Measurements from ENCODE around the gene TALDO1. TPM values are rescaled to one million over a fixed set of nuclear protein-coding genes. Genes with fewer than 3 reads are reported as not detected.

The TALDO1 gene
- total RNA-seq, 1 donor from 2014 or later: 155 TPM

GRCh38 chr11:786235-787083 is 39.2 kb downstream of the TALDO1 start:
- no peak overlapping the region for H3K4me2 ChIP-seq (ENCODE audit: low read length)
- peaks cover 6% of the 10 kb centered on the region for H3K4me1 Mint-ChIP-seq (ENCODE audit: low read depth, unreplicated experiment)
- no peaks in the 10 kb centered on the region for H3K27me3 Mint-ChIP-seq (ENCODE audit: low read depth, unreplicated experiment)
- no peak overlapping the region for H3K4me3 Mint-ChIP-seq (ENCODE audit: unreplicated experiment)
- no peaks in the 10 kb centered on the region for H3K27me3 ChIP-seq (ENCODE audit: insufficient read depth, low read length)
- DNase-seq (ENCODE audit: low read depth): no peak
- no peaks in the 10 kb centered on the region for H3K36me3 ChIP-seq (ENCODE audit: insufficient read depth, low read length)
- no peak overlapping the region for H3K4me3 ChIP-seq (ENCODE audit: insufficient read depth, low read depth, low read length)
- no peak overlapping the region for H3K27ac Mint-ChIP-seq (ENCODE audit: unreplicated experiment)
- H3K27ac ChIP-seq (ENCODE audit: low read depth, low read length): no peak overlapping the region
- no peaks in the 10 kb centered on the region for H3K36me3 Mint-ChIP-seq (ENCODE audit: low read depth, unreplicated experiment)
- peaks cover 35% of the 10 kb centered on the region for H4K20me1 ChIP-seq (ENCODE audit: insufficient read depth, low read length)
- no peak overlapping the region for H3K9ac ChIP-seq (ENCODE audit: low read length)
- no peaks in the 10 kb centered on the region for H3K9me3 ChIP-seq (ENCODE audit: insufficient read depth, low read depth, low read length)
- H2AFZ ChIP-seq (ENCODE audit: low read depth, low read length): no peak overlapping the region
- H3K9me3 Mint-ChIP-seq (ENCODE audit: unreplicated experiment): no peaks in the 10 kb centered on the region
- H3K79me2 ChIP-seq (ENCODE audit: insufficient read depth, low read length): no peaks in the 10 kb centered on the region
- H3K4me1 ChIP-seq (ENCODE audit: insufficient read depth, low read length): peaks cover 9% of the 10 kb centered on the region
- no peak for FAIRE-seq
- no peak for TF ChIP-seq CTCF (IDR thresholded peaks at IDR 0.05; ENCODE audit: insufficient read depth, low read depth, low read length)
- no peak for TF ChIP-seq EZH2 (IDR thresholded peaks at IDR 0.05; ENCODE audit: insufficient read depth, low read length)

GRCh38 chr11:787084-787675 is 39.9 kb downstream of the TALDO1 start:
- Mint-ChIP-seq H3K4me1 (ENCODE audit: low read depth, unreplicated experiment) (peaks cover 6% of the 10 kb centered on the region), H3K36me3 (ENCODE audit: low read depth, unreplicated experiment) (no peaks in the 10 kb centered on the region), H3K27ac (ENCODE audit: unreplicated experiment) (no peak overlapping the region), H3K4me3 (ENCODE audit: unreplicated experiment) (no peak overlapping the region), H3K9me3 (ENCODE audit: unreplicated experiment) (no peaks in the 10 kb centered on the region), H3K27me3 (ENCODE audit: low read depth, unreplicated experiment) (no peaks in the 10 kb centered on the region)
- H2AFZ ChIP-seq (ENCODE audit: low read depth, low read length): no peak overlapping the region
- H3K4me2 ChIP-seq (ENCODE audit: low read length): no peak overlapping the region
- H3K27me3 ChIP-seq (ENCODE audit: insufficient read depth, low read length): no peaks in the 10 kb centered on the region
- H3K9ac ChIP-seq (ENCODE audit: low read length): no peak overlapping the region
- no peaks in the 10 kb centered on the region for H3K79me2 ChIP-seq (ENCODE audit: insufficient read depth, low read length)
- peaks cover 9% of the 10 kb centered on the region for H3K4me1 ChIP-seq (ENCODE audit: insufficient read depth, low read length)
- FAIRE-seq (no peak), DNase-seq (ENCODE audit: low read depth) (no peak)
- H3K27ac ChIP-seq (ENCODE audit: low read depth, low read length): no peak overlapping the region
- no peaks in the 10 kb centered on the region for H3K9me3 ChIP-seq (ENCODE audit: insufficient read depth, low read depth, low read length)
- H3K36me3 ChIP-seq (ENCODE audit: insufficient read depth, low read length): no peaks in the 10 kb centered on the region
- H4K20me1 ChIP-seq (ENCODE audit: insufficient read depth, low read length): peaks cover 30% of the 10 kb centered on the region
- TF ChIP-seq CTCF (IDR thresholded peaks at IDR 0.05; ENCODE audit: insufficient read depth, low read depth, low read length) (no peak), EZH2 (IDR thresholded peaks at IDR 0.05; ENCODE audit: insufficient read depth, low read length) (no peak)
- no peak overlapping the region for H3K4me3 ChIP-seq (ENCODE audit: insufficient read depth, low read depth, low read length)

Measured in astrocyte (in vitro differentiated cells and primary cell).